Mesodermal cell (in vitro differentiated cells): Measurements from ENCODE around the gene GDI1.

Source experiments
- H3K27ac ChIP-seq: 2 replicates; pipeline ENCODE4 v1.7.0; 2013; ENCODE audit warnings: mild to moderate bottlenecking, low read depth, low read length, moderate library complexity; ENCODE audit not compliant: severe bottlenecking
- H3K36me3 ChIP-seq: 2 replicates; pipeline ENCODE4 v1.7.1; 2013; ENCODE audit warnings: mild to moderate bottlenecking, low read length, moderate library complexity; ENCODE audit not compliant: control insufficient read depth, insufficient read depth
- H3K4me1 ChIP-seq: one replicate; pipeline ENCODE4 v1.7.1; 2013; ENCODE audit warnings: mild to moderate bottlenecking, low read length; ENCODE audit not compliant: insufficient read depth, control insufficient read depth, poor library complexity, severe bottlenecking
- H3K4me3 ChIP-seq: 2 replicates; pipeline ENCODE4 v1.7.0; 2013; ENCODE audit warnings: low read length, control low read depth, mild to moderate bottlenecking; ENCODE audit not compliant: insufficient read depth, poor library complexity, severe bottlenecking; ENCODE audit errors: extremely low read depth
- H3K9me3 ChIP-seq: 2 replicates; pipeline ENCODE4 v1.7.1; 2013; ENCODE audit warnings: mild to moderate bottlenecking, low read length, moderate library complexity; ENCODE audit not compliant: control insufficient read depth
- whole genome bisulfite sequencing, 2 experiments: methylation state at CpG; one replicate each; pipeline ENCODE4 v1.1.5; 2013; ENCODE audit warnings: missing lambda C conversion rate in 2 of 2; ENCODE audit not compliant: insufficient coverage in 2 of 2; 5-methylcytosine and 5-hydroxymethylcytosine counted together

GDI1 gene

DNA sequence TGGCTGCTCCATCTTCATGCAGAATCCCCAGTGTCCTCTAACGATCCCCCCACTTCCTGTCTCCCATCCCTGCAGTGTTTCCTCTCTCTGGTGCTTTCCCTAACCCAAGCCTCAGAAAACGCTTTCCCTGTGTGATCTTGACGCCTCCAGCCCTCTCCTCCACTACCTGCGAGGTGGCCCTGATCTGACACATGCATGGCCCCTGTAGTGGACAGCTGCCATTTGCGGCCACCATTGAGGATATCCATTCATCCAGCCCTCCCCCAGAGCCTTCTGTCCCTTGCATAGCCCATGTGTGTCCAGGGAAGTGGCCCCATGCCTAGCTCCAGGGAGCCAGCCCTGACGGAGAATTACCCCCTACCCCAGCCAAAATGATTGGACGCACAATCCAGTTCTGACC lies 46.4 kb downstream of the GDI1 start:
- Histone ChIP-seq H3K4me3 (no peak overlapping the region), H3K36me3 (peaks cover 30% of the 10 kb centered on the region), H3K27ac (no peak overlapping the region), H3K9me3 (no peaks in the 10 kb centered on the region), H3K4me1 (no peaks in the 10 kb centered on the region)
- 83% methylated on average over 1 of the region's 7 CpGs for WGBS, 2 experiments

DNA sequence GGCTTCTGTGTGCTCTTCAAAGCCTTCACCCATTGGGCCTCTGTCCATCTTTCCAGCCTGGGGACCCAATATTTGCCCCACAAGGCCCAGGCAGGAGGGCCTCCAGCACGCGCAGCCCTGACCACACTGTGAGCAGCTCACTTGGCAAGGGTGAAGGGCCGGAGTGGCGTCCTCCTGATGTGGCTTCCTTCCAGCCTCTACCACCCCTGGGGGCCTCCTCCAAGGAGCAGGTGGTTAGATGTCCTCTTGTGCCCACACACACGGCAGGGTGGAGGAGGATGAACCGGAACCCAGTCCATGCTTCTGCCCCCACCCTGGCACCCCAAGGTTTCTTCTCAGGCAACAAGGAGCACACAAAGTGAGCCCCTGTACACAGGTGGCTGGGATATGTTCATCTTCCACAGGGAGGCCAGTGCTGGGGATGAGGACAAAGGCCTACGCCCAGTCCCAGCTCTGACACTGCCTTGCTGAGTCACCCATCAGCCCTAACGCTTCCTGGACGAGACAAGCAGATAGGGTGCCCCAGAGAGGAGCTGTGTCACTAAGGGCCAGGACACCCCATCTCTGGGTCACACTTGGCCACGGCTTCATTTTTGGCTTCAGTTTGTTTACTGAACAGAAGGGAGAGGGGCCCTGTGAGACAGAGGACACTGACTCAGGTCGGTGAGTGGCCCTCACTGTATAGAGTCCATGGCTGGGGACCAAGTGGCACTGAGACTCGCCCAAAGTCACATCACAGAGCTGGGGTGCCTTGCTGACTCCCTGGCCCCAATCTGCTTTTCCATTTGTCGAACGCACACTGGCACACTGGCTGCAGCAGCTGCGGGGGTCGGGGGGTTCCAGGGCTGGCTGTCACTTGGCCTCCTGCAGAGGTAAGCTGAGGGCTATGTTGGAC lies 47.5 kb downstream of the GDI1 start:
- no peak overlapping the region for H3K27ac ChIP-seq
- WGBS, 2 experiments = 87 to 91% methylated on average over 5 to 9 of the region's 16 CpGs
- no peaks in the 10 kb centered on the region for H3K9me3 ChIP-seq
- H3K4me1 ChIP-seq = no peaks in the 10 kb centered on the region
- H3K36me3 ChIP-seq = peaks cover 31% of the 10 kb centered on the region
- H3K4me3 ChIP-seq = no peak overlapping the region

DNA sequence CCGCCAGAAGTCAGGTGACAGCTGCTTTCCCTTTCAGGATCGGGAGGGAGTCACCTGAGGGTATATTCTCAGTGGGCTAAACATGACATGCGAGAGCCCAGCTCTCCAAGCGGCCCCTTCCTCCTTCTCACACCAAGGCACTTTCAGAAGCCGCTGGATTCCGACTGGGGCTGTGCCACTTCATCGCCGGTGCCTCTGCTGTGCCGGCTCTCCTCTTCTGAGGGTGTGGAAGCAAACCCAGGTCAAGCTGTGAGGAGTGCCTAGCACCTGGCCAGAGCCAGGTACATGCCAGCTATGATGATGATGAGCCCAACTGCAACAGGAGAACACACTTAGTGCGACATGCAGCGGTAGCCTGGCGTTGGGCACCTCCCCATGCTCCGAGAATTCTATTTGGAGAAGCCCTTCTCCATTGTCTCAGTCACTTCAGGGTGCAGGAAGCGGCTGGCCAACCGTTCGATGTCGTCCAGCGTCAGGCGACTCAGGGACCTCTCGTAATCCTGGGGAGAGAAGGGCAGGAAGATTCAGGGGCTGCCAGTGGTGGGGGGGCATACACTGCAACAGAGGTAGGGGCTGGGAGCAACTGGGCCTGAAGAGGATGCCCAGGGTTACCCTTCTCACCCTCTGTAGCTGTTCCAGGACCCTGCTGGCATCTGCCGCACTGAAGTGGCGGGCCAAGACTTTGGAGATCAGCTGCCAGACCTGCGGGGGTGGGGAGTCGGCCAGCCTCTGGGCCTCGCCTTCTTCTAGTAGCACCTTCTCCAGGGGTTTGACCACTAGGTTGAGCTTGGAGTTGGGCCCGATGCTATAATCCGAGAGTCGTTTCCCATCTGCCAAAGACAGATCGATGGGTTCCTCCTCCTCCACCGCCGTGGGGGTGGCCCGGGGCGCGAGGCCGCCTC lies 48.4 kb downstream of the GDI1 start:
- WGBS, 2 experiments = 64 to 79% methylated on average over 11 to 15 of the region's 35 CpGs
- Histone ChIP-seq H3K36me3 (peaks cover 31% of the 10 kb centered on the region), H3K9me3 (no peaks in the 10 kb centered on the region), H3K27ac (no peak overlapping the region), H3K4me3 (peak overlapping the region; percentile 46), H3K4me1 (no peaks in the 10 kb centered on the region)

DNA sequence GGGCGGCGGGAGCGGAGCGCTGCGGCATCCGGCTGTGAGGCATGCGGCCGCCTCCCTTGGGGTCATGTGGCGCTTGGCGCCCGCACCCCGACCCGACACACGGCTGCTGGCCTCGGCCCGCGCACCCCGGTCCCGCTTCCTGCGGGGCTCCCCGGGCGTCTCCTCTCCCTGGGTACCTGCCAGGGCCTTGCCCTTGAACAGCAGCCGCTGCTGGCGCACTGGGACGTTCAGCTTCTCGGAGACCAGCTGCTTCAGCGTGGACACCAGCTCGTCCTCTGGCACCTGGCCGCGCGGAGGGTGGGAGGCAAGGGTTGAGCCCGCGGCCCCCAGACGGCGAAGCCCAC lies 49.1 kb downstream of the GDI1 start:
- WGBS, 2 experiments = 0 to 2% methylated on average over 6 to 8 of the region's 35 CpGs
- peak overlapping the region; percentile 46 for H3K4me3 ChIP-seq
- no peak overlapping the region for H3K27ac ChIP-seq
- no peaks in the 10 kb centered on the region for H3K4me1 ChIP-seq
- H3K9me3 ChIP-seq = no peaks in the 10 kb centered on the region
- peaks cover 31% of the 10 kb centered on the region for H3K36me3 ChIP-seq

DNA sequence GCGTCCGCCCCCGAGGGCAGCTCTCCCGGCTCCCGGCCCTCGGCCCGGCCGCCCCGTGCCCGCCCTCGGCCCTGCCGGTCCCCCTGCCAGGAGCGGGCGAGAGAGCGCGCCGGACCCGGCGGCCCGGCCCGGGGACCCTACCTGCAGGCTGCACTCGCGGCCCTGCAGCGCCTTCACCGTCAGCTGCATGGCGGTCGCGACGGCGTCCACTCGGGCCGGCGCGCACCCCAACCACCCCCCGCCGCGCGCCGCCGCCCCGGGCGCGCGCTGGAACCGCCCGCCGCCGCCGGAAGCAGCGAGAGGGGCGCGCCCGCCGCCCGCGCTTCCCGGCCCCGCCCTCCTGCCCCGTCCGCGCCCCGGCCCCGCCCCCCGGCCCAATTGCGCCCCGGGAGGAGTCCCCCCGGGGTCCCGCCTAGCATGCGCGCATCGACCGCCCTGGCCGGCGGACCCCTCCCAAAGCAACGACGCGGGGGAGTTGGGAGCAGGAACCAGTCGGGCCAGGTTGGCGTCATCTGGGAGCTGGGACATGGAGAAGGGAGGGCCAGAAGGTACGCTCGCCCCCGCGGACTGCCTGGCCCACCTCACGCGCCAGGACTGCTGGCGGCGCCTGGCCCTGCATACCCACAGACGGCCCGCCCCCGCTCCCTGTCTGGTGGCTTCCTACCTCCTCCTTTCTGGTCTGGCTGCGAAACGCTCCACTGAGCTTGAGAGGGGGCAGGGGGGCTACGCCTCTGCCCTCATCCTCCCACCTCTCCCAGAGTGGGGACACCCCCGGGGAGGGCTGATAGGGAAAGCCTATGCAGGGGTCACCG lies 49.6 kb downstream of the GDI1 start, which contains the start of gene UBL4A:
Gene UBL4A, minus strand, starts transcription at position 220 of the 812 bp plus-strand sequence. Its CDS starts 31 bp downstream, at position 189.
- no peaks in the 10 kb centered on the region for H3K4me1 ChIP-seq
- no peaks in the 10 kb centered on the region for H3K9me3 ChIP-seq
- no peak within 1 kb of the TSS for H3K27ac ChIP-seq
- peaks cover 31% of the 10 kb centered on the region for H3K36me3 ChIP-seq
- H3K4me3 ChIP-seq = peak within 1 kb of the TSS; percentile 46
- WGBS, 2 experiments = 0 to 3% methylated on average over 11 to 16 of the region's 95 CpGs

GRCh38 chrX:154487518-154488290 lies 50.8 kb downstream of the GDI1 start:
- 93 to 96% methylated on average over 13 to 23 of the region's 28 CpGs for WGBS, 2 experiments
- peaks cover 31% of the 10 kb centered on the region for H3K36me3 ChIP-seq
- H3K27ac ChIP-seq = no peak overlapping the region
- H3K9me3 ChIP-seq = no peaks in the 10 kb centered on the region
- H3K4me1 ChIP-seq = no peaks in the 10 kb centered on the region
- no peak overlapping the region for H3K4me3 ChIP-seq

GRCh38 chrX:154488336-154489075 lies 51.6 kb downstream of the GDI1 start:
- WGBS, 2 experiments = 91 to 100% methylated on average over 3 to 10 of the region's 20 CpGs
- Histone ChIP-seq H3K4me3 (no peak overlapping the region), H3K9me3 (no peaks in the 10 kb centered on the region), H3K4me1 (no peaks in the 10 kb centered on the region), H3K36me3 (peaks cover 31% of the 10 kb centered on the region), H3K27ac (no peak overlapping the region)

DNA sequence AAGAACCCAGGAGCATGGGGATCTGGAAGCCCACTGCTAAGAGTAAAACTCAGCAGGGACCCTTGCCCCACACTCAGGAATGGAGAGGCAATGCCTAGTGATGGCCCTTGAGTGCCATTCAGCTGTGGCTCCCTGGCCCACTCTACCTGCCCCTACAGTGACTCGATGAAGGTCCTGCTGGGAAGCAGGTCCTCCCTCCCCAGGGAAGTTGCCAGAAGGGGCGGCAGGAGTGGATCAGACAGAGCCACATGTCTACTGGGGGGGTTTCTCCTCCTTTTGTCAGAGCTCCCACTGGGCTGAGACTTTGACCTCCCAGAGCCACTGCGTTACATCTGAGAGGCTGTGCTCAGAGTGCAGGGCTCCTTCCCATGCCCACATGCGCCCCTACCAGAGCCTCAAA lies 52.2 kb downstream of the GDI1 start:
- Histone ChIP-seq H3K36me3 (peaks cover 25% of the 10 kb centered on the region), H3K9me3 (no peaks in the 10 kb centered on the region), H3K4me3 (no peak overlapping the region), H3K4me1 (no peaks in the 10 kb centered on the region), H3K27ac (no peak overlapping the region)
- 100% methylated on average over 1 to 2 of the region's 4 CpGs for WGBS, 2 experiments

- peak overlapping the region; percentile 47 for H3K4me3 ChIP-seq
- peaks cover 17% of the 10 kb centered on the region for H3K36me3 ChIP-seq
- H3K9me3 ChIP-seq = no peaks in the 10 kb centered on the region
- no peak overlapping the region for H3K27ac ChIP-seq
- 5 to 40% methylated on average over 2 to 8 of the region's 19 CpGs for WGBS, 2 experiments
- H3K4me1 ChIP-seq = no peaks in the 10 kb centered on the region
These were observed 53.1 kb downstream of the GDI1 start for GRCh38 chrX:154490021-154490413.
